ENCODE data around the gene FRA10AC1.

FRA10AC1 gene

GRCh38 chr10:93672890-93673289 lies 29.5 kb downstream of the FRA10AC1 start:
- H3K4me3 ChIP-seq (ENCODE audit: low read depth, low read length), result no peak overlapping the region
- TF ChIP-seq CTCF (IDR thresholded peaks at IDR 0.05; ENCODE audit: control insufficient read depth, extremely low read depth, insufficient read depth), result no peak
- no peak for DNase-seq (ENCODE audit: low read depth)

- TF ChIP-seq CTCF (IDR thresholded peaks at IDR 0.05; ENCODE audit: control insufficient read depth, extremely low read depth, insufficient read depth), result no peak
- DNase-seq (ENCODE audit: low read depth), result no peak
- no peak overlapping the region for H3K4me3 ChIP-seq (ENCODE audit: low read depth, low read length)
Observed at GRCh38 chr10:93672022-93672678, 30.2 kb downstream of the FRA10AC1 start.

- H3K4me3 ChIP-seq (ENCODE audit: low read depth, low read length), result no peak overlapping the region
- no peak for DNase-seq (ENCODE audit: low read depth)
- TF ChIP-seq CTCF (IDR thresholded peaks at IDR 0.05; ENCODE audit: control insufficient read depth, extremely low read depth, insufficient read depth), result no peak
Observed at GRCh38 chr10:93671042-93671441, 31.4 kb downstream of the FRA10AC1 start.

- TF ChIP-seq CTCF (IDR thresholded peaks at IDR 0.05; ENCODE audit: control insufficient read depth, extremely low read depth, insufficient read depth), result no peak
- DNase-seq (ENCODE audit: low read depth), result no peak
Observed at GRCh38 chr10:93670372-93670771, 32.0 kb downstream of the FRA10AC1 start.

GRCh38 chr10:93667795-93668194 lies 34.6 kb downstream of the FRA10AC1 start:
- H3K4me3 ChIP-seq (ENCODE audit: low read depth, low read length), result no peak overlapping the region
- TF ChIP-seq CTCF (IDR thresholded peaks at IDR 0.05; ENCODE audit: control insufficient read depth, extremely low read depth, insufficient read depth), result no peak
- DNase-seq (ENCODE audit: low read depth), result no peak

More at GRCh38 chr10:93670372-93670771, 32.0 kb downstream of the FRA10AC1 start:
- H3K4me3 ChIP-seq (ENCODE audit: low read depth, low read length), result no peak overlapping the region

GRCh38 chr10:93666030-93666429 lies 36.4 kb downstream of the FRA10AC1 start:
- no peak for DNase-seq (ENCODE audit: low read depth)
- H3K4me3 ChIP-seq (ENCODE audit: low read depth, low read length), result no peak overlapping the region
- no peak for TF ChIP-seq CTCF (IDR thresholded peaks at IDR 0.05; ENCODE audit: control insufficient read depth, extremely low read depth, insufficient read depth)

GRCh38 chr10:93657757-93658156 lies 44.6 kb downstream of the FRA10AC1 start:
- TF ChIP-seq CTCF (IDR thresholded peaks at IDR 0.05; ENCODE audit: control insufficient read depth, extremely low read depth, insufficient read depth), result no peak

More at GRCh38 chr10:93657757-93658156, 44.6 kb downstream of the FRA10AC1 start:
- no peak overlapping the region for H3K4me3 ChIP-seq (ENCODE audit: low read depth, low read length)
- DNase-seq (ENCODE audit: low read depth), result no peak
